A673 (cell line): ENCODE results near the gene BGN.

Experiments used
- CTCF ChIP-seq: fragments of 300-800, 200-600 bp; sonication (generic); conservative IDR thresholded peaks from 2 replicates; pipeline ENCODE4 v1.5.1; 2017; ENCODE audit warnings: low read depth, mild to moderate bottlenecking, antibody characterized with exemption, low read length, moderate library complexity, mixed read lengths
- EZH2 ChIP-seq: fragments of 200-600 bp; sonication (generic); IDR thresholded peaks from 2 replicates; pipeline ENCODE4 v1.6.1; 2017; ENCODE audit warnings: borderline replicate concordance, low read depth, mild to moderate bottlenecking, mixed read lengths, antibody characterized with exemption, low read length; ENCODE audit not compliant: poor library complexity, severe bottlenecking

- TF ChIP-seq CTCF = no peak
- no peak for TF ChIP-seq EZH2
Observed at GRCh38 chrX:153517423-153517822, 22.6 kb downstream of the BGN start, which contains the start of gene ATP2B3.
